K562 (cell line): Measurements from ENCODE around the gene CBX2. TPM values are rescaled to one million over a fixed set of nuclear protein-coding genes. Genes with fewer than 3 reads are reported as not detected.
A peak's percentile ranks its signal among the peaks of the same experiment; 100 is the strongest.

ENCODE experiments used
- ARID4B ChIP-seq: sonication (generic); formaldehyde crosslinking; IDR thresholded peaks from 2 replicates; pipeline ENCODE4 v1.8.0; 2022; ENCODE audit warnings: mild to moderate bottlenecking, missing genetic modification reagents
- CBX5 ChIP-seq: IDR thresholded peaks from 2 replicates; pipeline ENCODE4 v1.6.1; 2014; ENCODE audit warnings: low read depth, borderline replicate concordance
- CEBPG ChIP-seq, 3 experiments: fragments of 200-800 bp in 1 of 3; sonication (Bioruptor generic) in 1 of 3; sonication (generic) in 1 of 3; formaldehyde crosslinking in 1 of 3; IDR thresholded peaks in 2 of 3; conservative IDR thresholded peaks in 1 of 3; 2 replicates each; pipeline versions ENCODE4 v1.6.1 to v1.8.0; 2016 to 2022; ENCODE audit warnings: missing compliant biosample characterization in 2 of 3, missing genetic modification characterization in 2 of 3, mild to moderate bottlenecking in 1 of 3, missing genetic modification reagents in 1 of 3
- ELF4 ChIP-seq: fragments of 450-650 bp; formaldehyde crosslinking; IDR thresholded peaks from 2 replicates; pipeline ENCODE4 v1.4.0; 2022; ENCODE audit warnings: missing genetic modification characterization
- ELK1 ChIP-seq: sonication (generic); formaldehyde crosslinking; IDR thresholded peaks from 2 replicates; pipeline ENCODE4 v1.8.1; 2022; ENCODE audit warnings: missing genetic modification reagents
- FUS ChIP-seq: fragments of 200-400 bp; formaldehyde crosslinking; optimal IDR thresholded peaks from 2 replicates; pipeline ENCODE3; 2017; ENCODE audit warnings: low read depth, low read length
- HSF4 ChIP-seq: fragments of 250-450 bp; sonication (Bioruptor Pico); IDR thresholded peaks from 2 replicates; pipeline ENCODE4 v2.1.2; 2022; ENCODE audit warnings: mild to moderate bottlenecking, moderate library complexity, borderline replicate concordance
- ILK ChIP-seq: fragments of 450-650 bp; IDR thresholded peaks from 2 replicates; pipeline ENCODE4 v1.6.1; 2016; ENCODE audit warnings: missing genetic modification characterization, low read depth, mild to moderate bottlenecking, missing compliant biosample characterization, moderate library complexity, borderline replicate concordance
- NELFE ChIP-seq: IDR thresholded peaks from 2 replicates; pipeline ENCODE4 v1.6.1; 2011; ENCODE audit warnings: mild to moderate bottlenecking; ENCODE audit not compliant: insufficient read depth, insufficient read length
- SIRT6 ChIP-seq: IDR thresholded peaks from one replicate; pipeline ENCODE4 v1.6.1; 2012; ENCODE audit warnings: low read depth, mild to moderate bottlenecking, control low read depth, inconsistent platforms, low read length, moderate library complexity
- SMARCC2 ChIP-seq: fragments of 450-650 bp; IDR thresholded peaks from 2 replicates; pipeline ENCODE4 v1.6.1; 2017; ENCODE audit warnings: antibody characterized with exemption, moderate library complexity, mild to moderate bottlenecking, low read depth
- SMC3 ChIP-seq: conservative IDR thresholded peaks from 2 replicates; pipeline ENCODE4 v1.6.1; 2011; ENCODE audit warnings: low read depth, low read length, improper control_type of control experiment; ENCODE audit not compliant: insufficient read depth
- SRSF1 ChIP-seq: fragments of 200-400 bp; formaldehyde crosslinking; IDR thresholded peaks from 2 replicates; pipeline ENCODE4 v1.6.1; 2017; ENCODE audit warnings: mild to moderate bottlenecking, low read depth, low read length, moderate library complexity
- ZNF124 ChIP-seq: sonication (generic); formaldehyde crosslinking; IDR thresholded peaks from 2 replicates; pipeline ENCODE4 v1.8.1; 2022; ENCODE audit warnings: missing genetic modification reagents
- ZNF224 ChIP-seq: sonication (generic); formaldehyde crosslinking; IDR thresholded peaks from 2 replicates; pipeline ENCODE4 v1.8.0; 2022; ENCODE audit warnings: mild to moderate bottlenecking, missing genetic modification reagents
- polyA plus RNA-seq, 8 experiments: library from polyadenylated mRNA; depleted of rRNA in 4 of 8; stranded (reverse) in 5 of 8; unstranded in 3 of 8; fragments of >200 nt; fragmentation: Nextera tagmentation in 2 of 8; fragmentation: Illumina TruSeq in 1 of 8; extraction: Ambion mirVana in 2 of 8; extraction: Trizol in 1 of 8; gene quantifications; 2 replicates each; pipeline versions ENCODE4 v1.2.1 to v1.2.3, GENCODE V29; 2011 to 2014; ENCODE audit warnings: inconsistent platforms in 1 of 8, missing spikeins in 1 of 8
- total RNA-seq, 7 experiments: library from RNA; depleted of rRNA in 6 of 7; stranded (reverse); fragments of >200 nt in 6 of 7; fragmentation: Illumina TruSeq in 2 of 7; extraction: Trizol in 2 of 7; gene quantifications; 2 replicates each; pipeline versions ENCODE4 v1.2.1 to v1.2.3, GENCODE V29; 2011 to 2021; ENCODE audit warnings: low replicate concordance in 1 of 7
- TF ChIP-seq, protein P1 (sequence below): fragments of 450-650 bp; formaldehyde crosslinking; IDR thresholded peaks from 2 replicates; pipeline ENCODE4 v1.4.0; 2022; ENCODE audit warnings: missing genetic modification characterization
- TF ChIP-seq, protein P2 (sequence below), 2 experiments: fragments of 450-650 bp in 1 of 2; sonication (generic) in 1 of 2; formaldehyde crosslinking in 1 of 2; IDR thresholded peaks in 1 of 2; conservative IDR thresholded peaks in 1 of 2; 2 replicates each; pipeline versions ENCODE4 v1.6.1 to v1.8.1; 2016 to 2023; ENCODE audit warnings: mild to moderate bottlenecking in 2 of 2, moderate library complexity in 2 of 2, inconsistent platforms in 1 of 2, missing genetic modification reagents in 1 of 2
- TF ChIP-seq, protein P3 (sequence below): IDR thresholded peaks from 2 replicates; pipeline ENCODE4 v1.6.1; 2011; ENCODE audit not compliant: insufficient read length; ENCODE audit errors: extremely low read depth

CBX2 gene
- total and polyA plus RNA-seq, 9 of the 15 experiments (the other 6 are each of a cell fraction or from before 2014, with no cell fraction given) = 0.66 to 26.9 (median 13.9) TPM

DNA sequence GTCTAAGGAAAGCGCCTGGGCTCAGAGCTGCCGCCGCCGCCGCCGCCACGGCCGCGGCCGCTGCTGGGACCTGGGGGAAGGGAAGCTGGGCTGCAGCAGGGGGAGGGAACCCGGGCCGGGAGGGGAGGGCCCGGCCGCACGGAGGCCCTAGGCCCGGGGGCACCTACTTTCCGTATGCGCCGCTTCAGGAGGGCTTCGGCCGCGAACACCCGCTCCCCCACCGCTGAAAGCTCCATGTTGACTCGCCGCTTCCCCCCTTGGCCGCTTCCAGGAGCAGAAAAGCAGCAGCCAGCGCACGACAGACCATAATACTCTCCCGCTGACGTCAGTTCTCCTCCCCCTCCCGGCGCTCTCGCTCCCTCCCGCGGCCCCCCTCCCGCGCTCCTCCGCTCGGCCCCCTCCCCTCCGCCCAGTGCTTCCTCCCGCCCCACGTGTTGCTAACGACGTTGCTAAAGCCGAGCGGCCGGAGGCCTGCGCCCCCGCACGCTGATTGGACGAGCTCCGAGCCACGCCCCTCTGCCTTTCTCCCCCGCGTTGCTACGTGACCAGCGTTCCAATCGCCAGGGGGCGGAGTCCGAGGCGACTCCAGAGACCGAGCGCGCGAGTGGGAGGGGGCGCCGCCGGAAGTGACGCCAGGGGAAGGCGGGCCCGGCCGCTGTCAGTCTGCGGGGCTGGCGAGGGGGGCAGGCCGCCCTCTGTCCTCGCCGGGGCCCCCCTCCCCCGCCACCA is 19.0 kb downstream of the CBX2 start, which contains the start of gene CBX8 (continued):
- TF ChIP-seq CEBPG (CRISPR knock-in tag; IDR thresholded peaks at IDR 0.05) = no peak
- TF ChIP-seq CEBPG (tag; conservative IDR thresholded peaks at IDR 0.05 in 1 of 2, IDR thresholded peaks at IDR 0.05 in 1 of 2) = no peak
- TF ChIP-seq, protein P1, sequence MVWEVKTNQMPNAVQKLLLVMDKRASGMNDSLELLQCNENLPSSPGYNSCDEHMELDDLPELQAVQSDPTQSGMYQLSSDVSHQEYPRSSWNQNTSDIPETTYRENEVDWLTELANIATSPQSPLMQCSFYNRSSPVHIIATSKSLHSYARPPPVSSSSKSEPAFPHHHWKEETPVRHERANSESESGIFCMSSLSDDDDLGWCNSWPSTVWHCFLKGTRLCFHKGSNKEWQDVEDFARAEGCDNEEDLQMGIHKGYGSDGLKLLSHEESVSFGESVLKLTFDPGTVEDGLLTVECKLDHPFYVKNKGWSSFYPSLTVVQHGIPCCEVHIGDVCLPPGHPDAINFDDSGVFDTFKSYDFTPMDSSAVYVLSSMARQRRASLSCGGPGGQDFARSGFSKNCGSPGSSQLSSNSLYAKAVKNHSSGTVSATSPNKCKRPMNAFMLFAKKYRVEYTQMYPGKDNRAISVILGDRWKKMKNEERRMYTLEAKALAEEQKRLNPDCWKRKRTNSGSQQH (CRISPR knock-in tag) = no peak
- no peak for TF ChIP-seq ELK1
- TF ChIP-seq ARID4B (CRISPR knock-in tag) = peak; percentile 14
- TF ChIP-seq SIRT6 = no peak
- no peak for TF ChIP-seq ZNF224 (CRISPR knock-in tag)
- no peak for TF ChIP-seq SRSF1
- no peak for TF ChIP-seq SMARCC2
- TF ChIP-seq, protein P2, sequence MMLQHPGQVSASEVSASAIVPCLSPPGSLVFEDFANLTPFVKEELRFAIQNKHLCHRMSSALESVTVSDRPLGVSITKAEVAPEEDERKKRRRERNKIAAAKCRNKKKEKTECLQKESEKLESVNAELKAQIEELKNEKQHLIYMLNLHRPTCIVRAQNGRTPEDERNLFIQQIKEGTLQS (IDR thresholded peaks at IDR 0.05) = peak; percentile 79; the same call in 1 of the 2 replicates
- TF ChIP-seq, protein P2 (CRISPR knock-in tag; conservative IDR thresholded peaks at IDR 0.05) = no peak
- no peak for TF ChIP-seq ZNF124 (CRISPR knock-in tag)
- no peak for TF ChIP-seq ILK (tag)
- TF ChIP-seq FUS = no peak
- no peak for TF ChIP-seq SMC3
- TF ChIP-seq HSF4 (CRISPR knock-in tag) = no peak
- no peak for TF ChIP-seq NELFE
- TF ChIP-seq, protein P3, sequence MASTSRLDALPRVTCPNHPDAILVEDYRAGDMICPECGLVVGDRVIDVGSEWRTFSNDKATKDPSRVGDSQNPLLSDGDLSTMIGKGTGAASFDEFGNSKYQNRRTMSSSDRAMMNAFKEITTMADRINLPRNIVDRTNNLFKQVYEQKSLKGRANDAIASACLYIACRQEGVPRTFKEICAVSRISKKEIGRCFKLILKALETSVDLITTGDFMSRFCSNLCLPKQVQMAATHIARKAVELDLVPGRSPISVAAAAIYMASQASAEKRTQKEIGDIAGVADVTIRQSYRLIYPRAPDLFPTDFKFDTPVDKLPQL = no peak
- TF ChIP-seq CBX5 = no peak
- no peak for TF ChIP-seq ELF4
